Neuron (in vitro differentiated cells): ENCODE measurements around the gene HYOU1.
A peak's percentile ranks its signal among the peaks of the same experiment; 100 is the strongest.
"Not testable (repeated sequence)": the region's sequence is repeated elsewhere in the genome, so short reads cannot be mapped to it uniquely, and the experiment has no call there.

Experiments
- H2AFZ ChIP-seq: one replicate; pipeline ENCODE4 v1.6.1; 2013; ENCODE audit warnings: low read depth, mild to moderate bottlenecking, inconsistent platforms, low read length, moderate library complexity
- H3K27me3 ChIP-seq: one replicate; pipeline ENCODE4 v1.6.1; 2013; ENCODE audit warnings: low read length; ENCODE audit not compliant: insufficient read depth
- H3K36me3 ChIP-seq: one replicate; pipeline ENCODE4 v1.6.1; 2013; ENCODE audit warnings: low read length; ENCODE audit not compliant: insufficient read depth
- H3K4me1 ChIP-seq: one replicate; pipeline ENCODE4 v1.6.1; 2013; ENCODE audit warnings: low read length; ENCODE audit not compliant: insufficient read depth
- H3K4me3 ChIP-seq: 2 replicates; pipeline ENCODE4 v1.5.1; 2013; ENCODE audit warnings: mild to moderate bottlenecking, low read length, moderate library complexity
- H3K9me3 ChIP-seq: one replicate; pipeline ENCODE4 v1.6.1; 2013; ENCODE audit warnings: low read length

HYOU1 gene

DNA sequence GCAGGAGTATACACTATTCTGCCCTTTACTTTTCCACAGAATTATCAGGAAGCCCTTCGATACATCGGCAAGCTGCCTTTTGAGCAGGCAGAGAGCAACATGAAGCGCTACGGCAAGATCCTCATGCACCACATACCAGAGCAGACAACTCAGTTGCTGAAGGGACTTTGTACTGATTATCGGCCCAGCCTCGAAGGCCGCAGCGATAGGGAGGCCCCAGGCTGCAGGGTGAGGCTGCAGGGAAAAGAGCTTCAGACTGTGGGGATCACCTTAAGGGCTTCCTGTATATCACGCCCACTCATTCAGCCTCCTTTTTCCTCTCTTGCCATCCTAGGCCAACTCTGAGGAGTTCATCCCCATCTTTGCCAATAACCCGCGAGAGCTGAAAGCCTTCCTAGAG is 20.8 kb upstream of the HYOU1 start:
- Histone ChIP-seq H3K36me3 (peaks cover 73% of the 10 kb centered on the region), H3K4me3 (no peak overlapping the region)

DNA sequence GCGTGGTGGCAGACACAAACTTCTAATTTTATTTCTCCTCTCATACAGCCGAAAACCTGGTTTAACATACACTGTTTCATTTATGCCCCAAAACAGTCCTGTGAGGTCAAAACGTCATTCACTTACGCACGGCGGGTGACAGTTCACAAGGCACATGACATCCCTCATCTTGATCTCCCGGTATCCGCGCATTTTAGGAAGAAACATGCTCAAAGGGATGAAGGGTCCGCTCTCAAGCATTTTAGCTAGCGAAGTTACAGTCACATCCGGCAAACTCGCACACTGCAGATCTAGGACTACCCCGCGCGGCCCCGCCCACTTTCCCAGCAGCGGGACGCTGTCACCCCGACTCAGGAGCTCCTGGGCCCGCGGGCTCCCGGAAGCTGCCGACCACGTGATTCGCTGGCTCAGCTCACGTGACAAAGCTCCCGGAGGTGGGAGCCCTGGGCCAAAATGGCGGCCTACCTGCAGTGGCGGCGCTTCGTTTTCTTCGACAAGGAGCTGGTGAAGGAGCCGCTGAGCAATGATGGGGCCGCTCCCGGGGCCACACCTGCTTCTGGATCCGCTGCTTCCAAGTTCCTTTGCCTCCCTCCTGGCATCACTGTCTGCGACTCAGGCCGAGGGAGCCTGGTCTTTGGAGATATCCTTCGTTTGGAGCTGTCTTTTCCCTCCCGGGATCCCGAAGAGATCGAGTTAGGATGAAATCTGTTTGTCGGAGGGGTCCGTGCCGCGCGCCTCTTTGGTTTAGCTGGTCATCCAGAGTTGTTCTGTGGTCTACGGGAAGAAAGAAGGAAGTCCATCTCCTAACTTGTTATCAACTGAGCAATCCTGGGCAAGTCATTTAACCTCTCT is 10.6 kb upstream of the HYOU1 start, which contains the start of gene VPS11:
VPS11 (plus strand) TSS at position 448 of the 852 bp plus-strand sequence; CDS start at position 454, 6 bp downstream.
- peak within 1 kb of the TSS; percentile 76 for H3K4me3 ChIP-seq
- no peaks in the 10 kb centered on the region for H3K4me1 ChIP-seq
- no peaks in the 10 kb centered on the region for H3K27me3 ChIP-seq
- no peaks in the 10 kb centered on the region for H3K9me3 ChIP-seq
- peaks cover 18% of the 10 kb centered on the region for H3K36me3 ChIP-seq
- H2AFZ ChIP-seq, result peak within 1 kb of the TSS; percentile 84

More for the DNA sequence above, 20.8 kb upstream of the HYOU1 start:
- Histone ChIP-seq H2AFZ (no peak overlapping the region), H3K27me3 (no peaks in the 10 kb centered on the region), H3K9me3 (no peaks in the 10 kb centered on the region), H3K4me1 (no peaks in the 10 kb centered on the region)

- Histone ChIP-seq H3K4me3 (no peak overlapping the region), H2AFZ (no peak overlapping the region), H3K27me3 (no peaks in the 10 kb centered on the region), H3K4me1 (no peaks in the 10 kb centered on the region), H3K36me3 (peaks cover 5% of the 10 kb centered on the region), H3K9me3 (no peaks in the 10 kb centered on the region)
Measured at GRCh38 chr11:119065369-119065768, 8.4 kb upstream of the HYOU1 start.

- Histone ChIP-seq H3K4me1 (peaks cover 4% of the 10 kb centered on the region), H3K27me3 (no peaks in the 10 kb centered on the region), H3K36me3 (no peaks in the 10 kb centered on the region), H3K4me3 (no peak overlapping the region), H3K9me3 (no peaks in the 10 kb centered on the region), H2AFZ (no peak overlapping the region)
Measured at GRCh38 chr11:119062779-119063178, 5.8 kb upstream of the HYOU1 start.

GRCh38 chr11:119061256-119061655 is 4.3 kb upstream of the HYOU1 start:
- Histone ChIP-seq H3K4me1 (peaks cover 7% of the 10 kb centered on the region), H2AFZ (no peak overlapping the region), H3K36me3 (no peaks in the 10 kb centered on the region), H3K4me3 (no peak overlapping the region), H3K27me3 (no peaks in the 10 kb centered on the region), H3K9me3 (no peaks in the 10 kb centered on the region)

GRCh38 chr11:119059128-119059527 is 2.1 kb upstream of the HYOU1 start:
- H2AFZ ChIP-seq, H3K4me3 ChIP-seq, H3K9me3 ChIP-seq, H3K27me3 ChIP-seq: not testable (repeated sequence)
- H3K36me3 ChIP-seq, result peaks cover 12% of the 10 kb centered on the region
- peaks cover 14% of the 10 kb centered on the region for H3K4me1 ChIP-seq

DNA sequence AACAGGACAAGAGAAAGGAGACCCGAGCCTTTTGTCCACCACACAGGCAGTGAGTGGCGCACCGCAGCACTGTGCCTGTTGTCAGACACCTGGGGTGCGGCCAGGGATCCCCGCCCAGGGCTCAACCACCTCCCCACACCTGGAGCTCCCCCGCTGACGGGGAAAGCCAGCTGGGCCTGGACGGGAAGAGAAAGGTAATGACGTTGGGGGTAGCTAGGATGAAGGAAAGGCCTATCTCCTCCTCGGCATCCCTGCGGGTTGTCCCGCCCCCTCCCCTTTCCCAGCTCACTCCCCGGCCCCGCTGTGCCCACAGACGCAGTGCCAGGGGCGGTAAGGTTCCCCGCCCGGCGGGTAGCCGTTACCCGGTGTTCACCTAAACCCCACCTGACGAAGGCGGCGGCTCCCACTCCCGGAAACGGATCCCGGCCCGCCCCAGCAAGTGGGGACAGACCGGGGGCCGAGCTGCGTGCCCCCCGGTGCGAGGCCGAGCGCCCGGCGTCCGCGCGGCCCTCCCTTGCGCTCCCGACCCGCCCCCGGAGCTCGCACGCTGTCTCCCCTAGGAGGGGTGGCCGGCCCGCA is 495 bp downstream of the HYOU1 start:
- no peaks in the 10 kb centered on the region for H3K9me3 ChIP-seq
- H3K36me3 ChIP-seq, result peaks cover 38% of the 10 kb centered on the region
- H3K27me3 ChIP-seq, result no peaks in the 10 kb centered on the region
- peaks cover 14% of the 10 kb centered on the region for H3K4me1 ChIP-seq
- H3K4me3 ChIP-seq, result peak overlapping the region; percentile 72
- peak overlapping the region; percentile 78 for H2AFZ ChIP-seq

DNA sequence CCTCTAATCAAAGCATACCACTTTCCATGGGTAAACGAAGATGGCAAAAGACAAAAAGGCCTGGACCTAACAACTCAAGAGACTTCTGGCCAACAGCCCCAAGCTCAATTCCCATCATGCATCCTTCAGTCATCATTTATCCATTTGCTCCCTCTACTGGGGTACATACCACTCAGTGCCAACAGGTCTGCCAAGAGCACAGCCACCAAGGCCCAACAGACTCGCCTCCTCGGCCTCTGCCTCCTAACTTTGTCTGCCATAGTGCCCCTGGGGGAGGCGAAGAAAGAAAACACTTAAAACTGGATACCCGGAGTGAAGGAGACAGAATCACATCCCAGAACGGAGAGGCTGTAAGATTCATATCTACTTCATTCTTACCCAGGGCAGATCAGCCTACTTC is 1.1 kb downstream of the HYOU1 start:
- no peaks in the 10 kb centered on the region for H3K27me3 ChIP-seq
- H3K4me3 ChIP-seq, result peak overlapping the region; percentile 72
- H3K4me1 ChIP-seq, result peaks cover 14% of the 10 kb centered on the region

DNA sequence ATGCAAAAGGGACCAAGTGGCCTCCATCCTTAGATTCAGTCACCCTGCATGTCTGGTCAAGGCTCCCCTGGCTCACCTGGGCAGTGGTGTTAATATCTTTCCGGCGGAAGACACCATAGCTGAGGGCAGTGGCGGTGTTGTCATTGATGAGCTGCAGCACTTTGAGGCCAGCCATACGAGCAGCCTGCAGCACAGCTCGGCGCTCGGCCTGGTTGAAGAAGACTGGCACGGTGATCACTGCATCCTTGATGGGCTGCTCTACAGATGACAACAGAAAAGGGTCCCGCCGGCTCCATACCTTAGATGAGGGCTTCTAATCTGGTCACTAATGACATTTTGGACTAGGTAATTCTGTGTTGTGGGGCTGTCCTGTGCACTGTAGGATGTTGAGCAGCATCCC is 2.6 kb downstream of the HYOU1 start:
- Histone ChIP-seq H3K4me3 (no peak overlapping the region), H2AFZ (no peak overlapping the region), H3K27me3 (no peaks in the 10 kb centered on the region), H3K4me1 (peaks cover 14% of the 10 kb centered on the region), H3K36me3 (peaks cover 53% of the 10 kb centered on the region), H3K9me3 (no peaks in the 10 kb centered on the region)

More for the DNA sequence above, 1.1 kb downstream of the HYOU1 start:
- H3K36me3 ChIP-seq, result peaks cover 43% of the 10 kb centered on the region
- no peak overlapping the region for H2AFZ ChIP-seq
- H3K9me3 ChIP-seq, result no peaks in the 10 kb centered on the region

DNA sequence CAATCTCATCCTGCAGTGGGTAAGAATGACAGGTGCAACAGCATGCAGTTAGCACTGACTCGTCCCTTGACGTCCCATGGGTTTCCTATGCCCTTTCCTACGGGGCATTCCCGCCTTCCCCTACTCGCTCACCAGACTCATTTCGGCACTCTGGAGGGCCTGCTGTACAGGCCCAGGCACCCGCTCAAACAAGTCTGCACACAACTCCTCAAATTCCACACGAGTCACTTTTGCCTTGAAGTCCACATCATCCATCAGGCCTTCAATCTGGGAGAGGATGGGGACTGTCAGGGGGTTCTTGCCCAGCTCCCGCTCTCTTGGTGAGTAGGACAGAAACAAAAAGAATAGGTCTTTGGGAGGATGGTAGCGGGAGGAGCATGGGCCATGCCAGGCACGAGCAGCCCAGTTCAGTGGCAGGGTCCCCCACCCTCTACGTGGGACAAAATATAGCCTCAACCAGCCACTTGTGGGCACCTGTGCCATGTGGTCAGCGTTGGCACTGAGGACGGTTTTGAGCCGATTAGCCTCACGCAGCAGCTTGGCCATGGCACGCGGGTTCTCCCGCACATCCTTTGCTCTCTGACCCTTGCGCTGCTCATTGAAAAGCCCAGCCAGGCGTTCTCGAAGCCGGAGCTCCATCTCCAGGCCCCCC is 4.7 kb downstream of the HYOU1 start:
- H3K4me1 ChIP-seq, result peaks cover 7% of the 10 kb centered on the region
- no peaks in the 10 kb centered on the region for H3K27me3 ChIP-seq
- H3K36me3 ChIP-seq, result peaks cover 75% of the 10 kb centered on the region
- H2AFZ ChIP-seq, result no peak overlapping the region
- no peak overlapping the region for H3K4me3 ChIP-seq
- H3K9me3 ChIP-seq, result no peaks in the 10 kb centered on the region

GRCh38 chr11:119051440-119052162 is 5.4 kb downstream of the HYOU1 start:
- Histone ChIP-seq H3K9me3 (no peaks in the 10 kb centered on the region), H2AFZ (no peak overlapping the region), H3K4me1 (peaks cover 7% of the 10 kb centered on the region), H3K4me3 (no peak overlapping the region), H3K36me3 (peaks cover 81% of the 10 kb centered on the region), H3K27me3 (no peaks in the 10 kb centered on the region)

- H3K4me1 ChIP-seq, result no peaks in the 10 kb centered on the region
- H3K36me3 ChIP-seq, result peaks cover 89% of the 10 kb centered on the region
- H3K9me3 ChIP-seq, result no peaks in the 10 kb centered on the region
- no peaks in the 10 kb centered on the region for H3K27me3 ChIP-seq
- H3K4me3 ChIP-seq, result no peak overlapping the region
- no peak overlapping the region for H2AFZ ChIP-seq
Measured at GRCh38 chr11:119049081-119049480, 7.9 kb downstream of the HYOU1 start.

DNA sequence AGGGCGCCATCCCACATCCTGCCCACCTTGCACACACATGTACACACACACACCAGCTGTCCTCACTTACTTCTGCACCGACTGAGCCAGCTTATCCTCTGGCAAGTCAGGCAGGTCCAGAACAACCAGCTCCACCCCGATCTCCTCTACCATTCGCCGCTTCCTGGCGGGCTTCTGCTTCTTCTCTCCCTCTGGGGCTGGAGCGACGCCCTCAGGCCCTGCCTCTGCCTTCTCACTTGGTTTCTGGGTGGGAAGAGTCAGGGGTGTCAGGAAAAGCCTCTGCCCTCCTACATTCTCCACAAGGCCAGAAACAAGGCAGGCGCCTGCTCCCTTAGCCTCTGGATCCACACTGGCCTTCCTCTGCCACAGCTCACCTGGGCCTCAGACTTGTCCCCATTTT is 8.4 kb downstream of the HYOU1 start:
- Histone ChIP-seq H3K27me3 (no peaks in the 10 kb centered on the region), H3K36me3 (peaks cover 85% of the 10 kb centered on the region), H3K4me3 (no peak overlapping the region)

More for the DNA sequence above, 8.4 kb downstream of the HYOU1 start:
- no peaks in the 10 kb centered on the region for H3K9me3 ChIP-seq
- H2AFZ ChIP-seq, result no peak overlapping the region
- no peaks in the 10 kb centered on the region for H3K4me1 ChIP-seq
